Measurements from ENCODE around the gene CLEC20A.

The CLEC20A gene

GRCh38 chr1:178472531-178472930 is 24.2 kb downstream of the CLEC20A start:
- DNase-seq (ENCODE audit: low spot score), result no peak

DNA sequence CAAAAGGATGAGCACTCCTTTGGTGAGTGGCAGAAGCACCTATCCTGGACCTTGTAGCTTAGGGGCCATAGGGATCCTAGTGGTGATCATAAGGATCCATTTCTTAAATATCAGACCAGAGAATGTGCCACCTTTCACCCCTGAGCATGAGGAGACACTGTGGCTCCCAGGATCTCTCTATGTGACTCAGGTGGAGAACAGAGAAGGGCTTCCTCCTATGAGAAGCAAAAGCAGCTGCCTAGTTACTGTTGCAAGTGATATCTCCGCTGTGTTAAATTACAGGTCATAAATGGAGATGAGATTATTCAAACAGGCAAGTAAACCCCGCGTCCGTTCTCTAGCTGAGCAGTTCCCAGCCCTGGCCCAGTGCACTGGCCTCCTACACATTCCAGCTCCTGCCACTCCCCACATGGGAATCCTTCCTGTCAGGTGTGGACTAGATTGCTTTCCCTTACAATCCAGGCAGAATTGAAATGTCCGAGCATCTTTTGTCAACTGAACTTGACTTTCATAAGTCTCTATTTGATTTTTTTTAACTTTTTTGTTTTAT is 26.3 kb downstream of the CLEC20A start:
- no peak for DNase-seq (ENCODE audit: low spot score)

- no peak for DNase-seq (ENCODE audit: low spot score)
Observed at GRCh38 chr1:178467837-178468236, 28.9 kb downstream of the CLEC20A start.

GRCh38 chr1:178465011-178465410 is 31.8 kb downstream of the CLEC20A start:
- no peak for DNase-seq (ENCODE audit: low spot score)

DNA sequence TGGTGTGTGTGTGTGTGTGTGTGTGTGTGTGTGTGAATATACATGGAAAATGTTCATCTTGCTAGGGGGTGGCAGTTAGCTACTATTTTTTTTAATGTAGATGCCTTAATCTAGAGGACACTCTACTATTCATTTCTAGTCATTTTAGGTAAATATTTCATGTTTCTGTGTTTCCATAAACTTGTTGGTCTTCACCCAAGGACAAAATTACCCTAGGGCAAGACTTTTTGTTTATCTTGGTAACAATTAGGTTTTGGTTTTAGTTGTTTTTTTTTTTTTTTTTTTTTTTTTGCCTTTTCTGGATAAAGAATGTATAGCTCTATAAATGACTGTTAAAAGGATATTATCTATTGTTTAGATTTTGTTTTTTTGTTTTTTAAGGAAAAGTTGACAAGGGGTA is 32.2 kb downstream of the CLEC20A start:
- DNase-seq (ENCODE audit: low spot score), result no peak

- no peak for DNase-seq (ENCODE audit: low spot score)
Observed at GRCh38 chr1:178464141-178464540, 32.6 kb downstream of the CLEC20A start.

- DNase-seq (ENCODE audit: low spot score), result no peak
Observed at GRCh38 chr1:178461701-178462100, 35.1 kb downstream of the CLEC20A start.

- no peak for DNase-seq (ENCODE audit: low spot score)
Observed at GRCh38 chr1:178461104-178461503, 35.7 kb downstream of the CLEC20A start.

GRCh38 chr1:178458203-178458602 is 38.6 kb downstream of the CLEC20A start:
- no peak for DNase-seq (ENCODE audit: low spot score)

DNA sequence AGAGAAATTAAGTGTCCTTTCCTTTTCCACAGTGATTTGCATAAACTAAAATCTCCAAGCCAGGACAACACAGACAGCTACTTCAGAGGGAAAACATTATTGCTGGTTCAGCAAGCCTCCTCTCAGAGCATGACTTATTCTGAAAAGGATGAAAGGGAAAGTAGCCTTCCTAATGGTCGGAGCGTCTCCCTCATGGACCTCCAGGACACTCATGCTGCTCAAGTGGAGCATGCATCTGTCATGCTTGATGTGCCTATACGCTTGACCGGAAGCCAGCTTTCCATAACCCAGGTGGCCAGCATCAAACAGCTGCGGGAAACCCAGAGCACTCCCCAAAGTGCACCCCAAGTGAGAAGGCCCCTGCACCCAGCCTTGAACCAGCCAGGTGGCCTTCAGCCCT is 39.1 kb downstream of the CLEC20A start:
- no peak for DNase-seq (ENCODE audit: low spot score)

DNA sequence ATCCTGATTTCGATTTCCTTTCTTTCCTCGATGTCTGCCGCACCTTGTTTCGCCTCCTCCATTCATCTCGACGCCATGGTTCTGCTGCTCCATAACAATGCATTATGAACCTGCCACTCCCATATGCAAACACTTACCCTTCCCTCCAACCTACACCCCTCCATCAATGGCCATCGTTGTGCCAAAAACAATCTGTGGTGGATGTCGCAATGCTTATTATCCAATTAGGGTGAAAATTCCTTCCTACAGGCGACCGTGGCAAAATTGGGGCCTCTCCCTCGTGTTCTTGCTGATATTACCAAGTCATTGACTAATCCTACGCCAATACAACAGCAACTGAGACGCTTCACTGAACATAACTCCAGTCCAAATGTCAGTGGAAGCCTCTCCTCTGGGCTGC is 40.3 kb downstream of the CLEC20A start:
- no peak for DNase-seq (ENCODE audit: low spot score)

DNA sequence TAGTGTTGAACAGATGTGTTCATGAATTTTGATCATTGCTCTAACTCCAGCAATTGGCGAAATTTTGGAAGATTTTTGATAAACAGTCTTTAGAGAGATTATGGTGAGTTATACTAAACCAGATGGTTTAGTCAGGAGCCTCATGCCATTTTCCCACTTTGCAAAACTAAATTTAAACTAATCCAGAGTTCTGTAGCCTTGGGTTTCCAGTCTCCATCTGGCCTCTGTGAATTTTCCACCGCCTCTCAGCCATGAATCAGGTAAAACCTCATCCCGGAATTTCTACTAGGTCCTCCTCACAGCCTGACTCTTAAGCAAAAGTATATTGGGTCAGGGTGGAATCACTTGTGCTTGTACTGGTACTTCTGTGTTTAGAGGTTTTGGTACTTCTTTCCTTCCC is 44.8 kb downstream of the CLEC20A start:
- no peak for DNase-seq (ENCODE audit: low spot score)

DNA sequence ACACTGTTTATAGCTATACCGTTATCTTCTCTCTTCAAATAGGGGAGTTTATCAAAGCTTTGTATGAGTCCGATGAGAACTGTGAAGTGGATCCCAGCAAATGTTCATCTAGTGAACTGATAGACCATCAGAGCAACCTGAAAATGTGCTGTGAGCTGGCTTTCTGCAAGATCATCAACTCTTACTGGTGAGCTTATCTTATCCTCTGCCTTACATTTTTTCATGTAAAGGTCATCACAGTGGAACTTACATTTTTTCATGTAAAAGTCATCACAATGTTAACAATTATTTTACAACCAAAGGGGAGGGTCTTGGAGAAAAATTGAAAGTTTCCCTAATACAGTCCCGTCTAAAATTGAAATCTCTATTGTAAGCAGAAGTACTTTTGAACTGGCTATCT is 45.2 kb downstream of the CLEC20A start:
- DNase-seq (ENCODE audit: low spot score), result no peak

DNA sequence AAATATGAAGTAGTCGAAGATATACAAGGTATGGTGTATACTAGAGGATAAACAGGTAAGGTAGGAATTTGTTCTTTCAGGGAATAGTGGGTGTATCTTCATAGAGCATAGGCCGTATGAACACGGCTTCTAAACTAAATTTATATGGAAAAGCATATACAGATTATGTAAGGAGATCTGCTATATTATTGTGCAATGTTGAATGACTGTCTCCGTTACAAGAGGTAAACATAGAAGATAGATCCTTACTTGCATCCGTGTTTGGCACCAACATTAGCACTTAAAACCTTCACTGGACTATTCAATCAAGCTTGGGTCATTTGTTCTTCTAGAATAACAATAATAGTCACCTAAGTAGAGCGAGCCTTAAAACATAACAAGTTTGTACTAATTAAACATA is 45.9 kb downstream of the CLEC20A start:
- no peak for DNase-seq (ENCODE audit: low spot score)

GRCh38 chr1:178442925-178443324 is 53.8 kb downstream of the CLEC20A start:
- DNase-seq (ENCODE audit: low spot score), result no peak

- DNase-seq (ENCODE audit: low spot score), result no peak
Observed at GRCh38 chr1:178438432-178438831, 58.3 kb downstream of the CLEC20A start.

- no peak for DNase-seq (ENCODE audit: low spot score)
Observed at GRCh38 chr1:178436899-178437298, 59.9 kb downstream of the CLEC20A start.

- no peak for DNase-seq (ENCODE audit: low spot score)
Observed at GRCh38 chr1:178434899-178435435, 61.8 kb downstream of the CLEC20A start.

GRCh38 chr1:178434360-178434759 is 62.4 kb downstream of the CLEC20A start:
- no peak for DNase-seq (ENCODE audit: low spot score)

Data from NAMALWA (cell line).